Muscle layer of duodenum (tissue), 2 donors: ENCODE measurements around the gene TRAPPC8.

Source experiments
- H3K27ac ChIP-seq: one replicate; pipeline ENCODE4 v1.7.0; 2013; ENCODE audit warnings: mild to moderate bottlenecking, low read length
- H3K27me3 ChIP-seq: one replicate; pipeline ENCODE4 v1.7.0; 2013; ENCODE audit warnings: low read depth, mild to moderate bottlenecking, control low read depth, low read length
- H3K36me3 ChIP-seq, 2 donors: one replicate each; pipeline ENCODE4 v1.7.0; 2013; ENCODE audit warnings: low read length in 2 of 2, control low read depth in 1 of 2, mild to moderate bottlenecking in 1 of 2; ENCODE audit not compliant: insufficient read depth in 2 of 2, control insufficient read depth in 1 of 2
- H3K4me1 ChIP-seq, 2 donors: one replicate each; pipeline ENCODE4 v1.7.0; 2013; ENCODE audit warnings: low read length in 2 of 2, mild to moderate bottlenecking in 2 of 2, control low read depth in 1 of 2, moderate library complexity in 1 of 2; ENCODE audit not compliant: insufficient read depth in 2 of 2, control insufficient read depth in 1 of 2
- H3K4me3 ChIP-seq, 2 donors: one replicate each; pipeline ENCODE4 v1.7.0; 2013; ENCODE audit warnings: low read length in 2 of 2, low read depth in 1 of 2, mild to moderate bottlenecking in 1 of 2
- H3K9me3 ChIP-seq, 2 donors: one replicate each; pipeline ENCODE4 v1.7.0; 2013; ENCODE audit warnings: low read length in 2 of 2, control low read depth in 1 of 2, mild to moderate bottlenecking in 1 of 2; ENCODE audit not compliant: control insufficient read depth in 1 of 2
- donor health status: healthy.

Gene TRAPPC8

DNA sequence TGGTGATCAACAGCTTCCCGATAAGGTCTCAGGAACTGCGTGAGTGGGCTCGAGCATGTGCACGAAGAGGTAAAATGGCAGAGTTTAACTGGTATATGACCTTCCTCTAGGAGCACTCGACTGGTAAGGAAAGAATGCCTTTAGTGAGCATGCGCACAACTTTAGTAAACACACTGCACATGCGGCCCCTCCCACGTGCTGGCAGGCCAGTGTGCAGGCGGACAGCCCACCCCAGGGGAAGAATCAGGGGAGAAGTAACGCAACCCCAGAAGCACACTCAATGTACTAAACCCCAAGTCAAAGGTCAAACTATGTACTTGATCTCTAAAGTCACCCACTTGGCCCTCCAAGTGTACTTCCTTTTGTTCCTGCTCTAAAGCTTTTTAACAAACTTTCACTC is 153.5 kb downstream of the TRAPPC8 start:
- H3K4me3 ChIP-seq = no peak overlapping the region
- no peaks in the 10 kb centered on the region for H3K27me3 ChIP-seq
- no peaks in the 10 kb centered on the region for H3K4me1 ChIP-seq
- H3K9me3 ChIP-seq = no peaks in the 10 kb centered on the region
- H3K36me3 ChIP-seq = no peaks in the 10 kb centered on the region
- no peak overlapping the region for H3K27ac ChIP-seq

DNA sequence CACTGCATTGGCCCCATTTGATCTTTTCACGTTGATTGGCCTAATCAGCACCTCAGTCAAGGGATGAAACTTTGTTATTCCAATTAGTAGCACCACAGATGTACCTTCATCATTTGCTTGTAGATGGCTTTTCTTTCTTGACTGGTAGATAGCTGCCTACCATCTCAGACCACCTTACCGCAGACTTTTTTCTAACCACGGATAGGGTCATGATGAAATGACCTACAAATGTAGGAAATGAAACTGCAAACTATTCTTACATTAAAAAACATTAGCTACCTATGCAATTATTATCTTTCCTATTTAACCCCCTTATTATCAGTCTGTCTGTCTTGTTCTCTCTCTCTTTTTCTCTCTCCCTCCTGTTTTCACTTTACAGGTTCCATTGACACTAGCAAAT is 159.9 kb downstream of the TRAPPC8 start:
- Histone ChIP-seq H3K4me1 (no peaks in the 10 kb centered on the region), H3K9me3 (peaks cover 0 to 21% of the 10 kb centered on the region in 2 donors), H3K27ac (no peak overlapping the region), H3K4me3 (no peak overlapping the region), H3K36me3 (no peaks in the 10 kb centered on the region), H3K27me3 (no peaks in the 10 kb centered on the region)
